ENCODE measurements around the gene ATP2C1. TPM values are rescaled to one million over a fixed set of nuclear protein-coding genes. Genes with fewer than 3 reads are reported as not detected.

ATP2C1 gene
- total RNA-seq, 1 donor from 2014 or later: 59.3 TPM

DNA sequence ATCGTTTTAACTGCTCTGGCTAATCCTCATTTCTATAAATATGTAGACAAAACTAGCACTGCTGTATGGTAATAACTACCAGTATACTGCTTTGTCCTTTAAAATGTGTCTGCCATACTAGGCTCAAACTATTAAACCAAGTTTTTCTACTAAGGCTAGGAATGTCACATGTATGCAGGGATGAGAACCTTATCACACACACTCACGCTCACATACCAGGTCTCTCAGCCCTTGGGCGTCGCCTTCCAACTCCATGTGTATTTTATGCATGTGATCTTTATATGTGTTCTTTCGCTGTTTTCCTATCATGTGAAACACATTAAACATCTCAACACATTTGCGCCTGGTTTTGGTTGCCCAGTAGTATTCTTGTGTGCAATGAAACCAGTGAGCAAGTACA is 32.6 kb downstream of the ATP2C1 start:
- H3K4me1 Mint-ChIP-seq: peaks cover 53% of the 10 kb centered on the region
- H3K9me3 Mint-ChIP-seq: peaks cover 7% of the 10 kb centered on the region
- ATAC-seq (ENCODE audit: low read depth) (no peak), DNase-seq (no peak)
- ChIA-PET CTCF (no interaction called here), POLR2A (interaction anchor here (2.3 kb wide), 1 partner anchor 33 kb away, joined by 28 read pairs; the partner anchor contains the start of gene ATP2C1)
- no peaks in the 10 kb centered on the region for H3K27me3 Mint-ChIP-seq
- no peak overlapping the region for H3K4me3 Mint-ChIP-seq
- H3K27ac Mint-ChIP-seq: no peak overlapping the region
- intact Hi-C loops (cut with micrococcal nuclease): no loop called here
- TF ChIP-seq, protein P1, sequence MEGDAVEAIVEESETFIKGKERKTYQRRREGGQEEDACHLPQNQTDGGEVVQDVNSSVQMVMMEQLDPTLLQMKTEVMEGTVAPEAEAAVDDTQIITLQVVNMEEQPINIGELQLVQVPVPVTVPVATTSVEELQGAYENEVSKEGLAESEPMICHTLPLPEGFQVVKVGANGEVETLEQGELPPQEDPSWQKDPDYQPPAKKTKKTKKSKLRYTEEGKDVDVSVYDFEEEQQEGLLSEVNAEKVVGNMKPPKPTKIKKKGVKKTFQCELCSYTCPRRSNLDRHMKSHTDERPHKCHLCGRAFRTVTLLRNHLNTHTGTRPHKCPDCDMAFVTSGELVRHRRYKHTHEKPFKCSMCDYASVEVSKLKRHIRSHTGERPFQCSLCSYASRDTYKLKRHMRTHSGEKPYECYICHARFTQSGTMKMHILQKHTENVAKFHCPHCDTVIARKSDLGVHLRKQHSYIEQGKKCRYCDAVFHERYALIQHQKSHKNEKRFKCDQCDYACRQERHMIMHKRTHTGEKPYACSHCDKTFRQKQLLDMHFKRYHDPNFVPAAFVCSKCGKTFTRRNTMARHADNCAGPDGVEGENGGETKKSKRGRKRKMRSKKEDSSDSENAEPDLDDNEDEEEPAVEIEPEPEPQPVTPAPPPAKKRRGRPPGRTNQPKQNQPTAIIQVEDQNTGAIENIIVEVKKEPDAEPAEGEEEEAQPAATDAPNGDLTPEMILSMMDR (IDR thresholded peaks at IDR 0.05): no peak
- H3K36me3 Mint-ChIP-seq (ENCODE audit: low read depth): peaks cover 22% of the 10 kb centered on the region

DNA sequence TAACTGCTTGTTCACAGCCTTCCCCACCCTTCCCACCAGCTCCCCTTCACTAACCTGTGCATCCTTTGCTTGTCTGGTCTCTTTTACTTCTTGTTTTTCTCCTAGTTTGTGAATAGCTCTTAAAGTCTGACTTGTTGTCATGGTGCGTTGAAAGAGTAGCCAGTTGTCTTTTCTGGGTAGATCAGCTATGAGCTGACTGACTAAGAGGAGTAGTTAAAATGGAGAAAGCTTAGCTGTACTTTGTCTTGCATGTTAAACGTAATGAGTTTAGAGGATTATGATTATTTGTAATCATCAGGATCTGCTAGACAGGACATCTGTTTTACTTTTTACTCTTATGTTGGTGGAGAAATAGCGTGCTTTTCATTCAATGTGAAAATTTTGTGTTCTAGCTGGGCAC is 35.9 kb downstream of the ATP2C1 start:
- ChIA-PET POLR2A (no interaction called here), CTCF (interaction anchor here (1.2 kb wide), 1 partner anchor 37 kb away, joined by 3 read pairs; no protein-coding TSS in a partner anchor)
- no peaks in the 10 kb centered on the region for H3K27me3 Mint-ChIP-seq
- ATAC-seq (ENCODE audit: low read depth): no peak
- peaks cover 32% of the 10 kb centered on the region for H3K4me1 Mint-ChIP-seq
- H3K4me3 Mint-ChIP-seq: no peak overlapping the region
- peaks cover 36% of the 10 kb centered on the region for H3K36me3 Mint-ChIP-seq (ENCODE audit: low read depth)
- no peaks in the 10 kb centered on the region for H3K9me3 Mint-ChIP-seq
- H3K27ac Mint-ChIP-seq: peak overlapping the region; percentile 13
- no peak for DNase-seq
- TF ChIP-seq, protein P1 (IDR thresholded peaks at IDR 0.05): no peak
- intact Hi-C loops (cut with micrococcal nuclease): no loop called here

DNA sequence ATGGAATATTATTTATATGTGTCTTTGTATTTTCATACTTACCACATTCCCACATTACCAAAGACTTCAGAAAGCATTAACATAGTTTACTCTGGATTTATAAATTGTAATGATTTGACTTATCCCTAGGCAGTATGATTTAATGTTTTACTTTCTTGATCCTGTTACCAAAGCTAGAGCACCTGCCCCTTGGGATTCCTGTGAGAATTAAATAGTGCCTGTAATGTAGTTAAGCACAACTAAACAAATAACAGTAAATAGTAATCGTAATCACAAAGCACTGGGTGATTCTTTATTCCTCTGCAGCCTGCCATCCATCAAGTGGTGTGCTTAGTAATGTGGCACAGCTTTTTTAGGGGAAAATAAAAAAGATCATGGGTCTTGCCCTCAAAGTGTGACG is 39.1 kb downstream of the ATP2C1 start:
- CTCF ChIA-PET: interaction anchor here (0.7 kb wide), 1 partner anchor 98 kb away, joined by 3 read pairs; no protein-coding TSS in a partner anchor
- TF ChIP-seq, protein P1 (IDR thresholded peaks at IDR 0.05): no peak
- peaks cover 3% of the 10 kb centered on the region for H3K4me1 Mint-ChIP-seq

DNA sequence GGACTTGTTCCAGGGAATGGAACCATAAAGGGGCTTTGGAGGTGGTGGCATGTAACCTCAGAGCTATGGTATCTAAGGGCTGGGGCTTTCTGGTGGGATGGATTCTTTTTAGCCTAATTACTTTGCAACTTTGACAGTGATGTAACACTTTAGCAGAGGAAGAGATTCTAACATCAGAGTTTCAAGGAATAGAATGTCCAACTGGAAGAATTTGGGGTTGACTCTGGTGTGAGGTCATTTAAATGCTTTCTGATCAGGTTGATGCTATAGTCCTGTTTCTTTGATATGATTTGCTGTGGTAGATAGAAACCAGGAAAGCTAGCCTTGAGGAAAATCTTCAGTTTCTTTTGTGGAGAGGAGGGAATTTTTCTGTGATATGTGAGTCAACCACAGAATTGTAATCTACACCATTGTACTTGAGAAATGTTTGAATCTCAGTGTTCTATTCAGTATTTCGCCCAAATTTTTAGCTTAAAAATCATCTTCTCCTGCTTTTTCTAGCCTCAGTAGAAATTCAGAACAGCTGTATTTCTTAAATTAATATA is 40.0 kb downstream of the ATP2C1 start:
- Mint-ChIP-seq H3K27ac (no peak overlapping the region), H3K27me3 (no peaks in the 10 kb centered on the region), H3K9me3 (no peaks in the 10 kb centered on the region), H3K4me3 (no peak overlapping the region), H3K4me1 (peaks cover 2% of the 10 kb centered on the region), H3K36me3 (ENCODE audit: low read depth) (peaks cover 46% of the 10 kb centered on the region)
- DNase-seq: no peak
- intact Hi-C loops (cut with micrococcal nuclease): no loop called here
- TF ChIP-seq, protein P1 (IDR thresholded peaks at IDR 0.05): no peak
- ChIA-PET CTCF (no interaction called here), POLR2A (no interaction called here)
- no peak for ATAC-seq (ENCODE audit: low read depth)

More for the DNA sequence above, 39.1 kb downstream of the ATP2C1 start:
- POLR2A ChIA-PET: no interaction called here
- Mint-ChIP-seq H3K36me3 (ENCODE audit: low read depth) (peaks cover 40% of the 10 kb centered on the region), H3K27me3 (no peaks in the 10 kb centered on the region), H3K9me3 (no peaks in the 10 kb centered on the region), H3K4me3 (no peak overlapping the region), H3K27ac (no peak overlapping the region)
- DNase-seq (no peak), ATAC-seq (ENCODE audit: low read depth) (no peak)
- intact Hi-C loops (cut with micrococcal nuclease): no loop called here

DNA sequence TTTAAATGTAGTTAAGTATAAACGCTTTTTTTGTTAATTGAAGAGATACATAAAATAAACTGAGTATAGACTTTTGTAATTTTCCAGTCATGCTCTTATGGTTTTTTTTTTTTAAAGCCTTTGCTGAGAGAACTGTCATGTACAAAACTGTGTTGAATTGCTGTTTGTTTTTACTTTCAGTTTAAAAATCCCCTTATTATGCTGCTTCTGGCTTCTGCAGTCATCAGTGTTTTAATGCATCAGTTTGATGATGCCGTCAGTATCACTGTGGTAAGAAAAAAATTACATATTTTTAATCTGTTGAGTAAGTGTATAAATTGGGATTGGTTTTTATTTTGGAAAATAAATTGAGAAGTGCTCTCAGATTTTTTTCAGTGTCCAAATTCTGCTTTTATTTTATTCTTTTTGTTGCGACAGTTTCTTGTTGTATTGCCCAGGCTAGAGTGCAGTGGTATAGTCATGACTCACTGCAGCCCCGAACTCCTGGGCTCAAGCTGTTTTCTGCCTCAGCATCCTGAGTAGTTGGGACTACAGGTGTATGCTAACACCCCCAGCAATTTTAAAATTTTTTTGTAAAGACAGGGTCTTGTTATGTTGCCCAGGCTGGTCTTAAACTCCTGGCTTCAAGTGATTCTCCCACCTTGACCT is 40.7 kb downstream of the ATP2C1 start:
- ChIA-PET CTCF (interaction anchor here (1.1 kb wide), 1 partner anchor 99 kb away, joined by 3 read pairs; no protein-coding TSS in a partner anchor), POLR2A (no interaction called here)
- TF ChIP-seq, protein P1 (IDR thresholded peaks at IDR 0.05): no peak
- H3K4me3 Mint-ChIP-seq: no peak overlapping the region
- H3K4me1 Mint-ChIP-seq: peaks cover 2% of the 10 kb centered on the region
- ATAC-seq (ENCODE audit: low read depth) (no peak), DNase-seq (no peak)
- no peaks in the 10 kb centered on the region for H3K9me3 Mint-ChIP-seq
- no peaks in the 10 kb centered on the region for H3K27me3 Mint-ChIP-seq
- intact Hi-C loops (cut with micrococcal nuclease): no loop called here
- H3K27ac Mint-ChIP-seq: no peak overlapping the region
- peaks cover 51% of the 10 kb centered on the region for H3K36me3 Mint-ChIP-seq (ENCODE audit: low read depth)

All from activated B cell treated with CpG ODN at 0.5 μM for 24 hours (primary cell).